ENCODE results near the gene CCDC60.

DNA sequence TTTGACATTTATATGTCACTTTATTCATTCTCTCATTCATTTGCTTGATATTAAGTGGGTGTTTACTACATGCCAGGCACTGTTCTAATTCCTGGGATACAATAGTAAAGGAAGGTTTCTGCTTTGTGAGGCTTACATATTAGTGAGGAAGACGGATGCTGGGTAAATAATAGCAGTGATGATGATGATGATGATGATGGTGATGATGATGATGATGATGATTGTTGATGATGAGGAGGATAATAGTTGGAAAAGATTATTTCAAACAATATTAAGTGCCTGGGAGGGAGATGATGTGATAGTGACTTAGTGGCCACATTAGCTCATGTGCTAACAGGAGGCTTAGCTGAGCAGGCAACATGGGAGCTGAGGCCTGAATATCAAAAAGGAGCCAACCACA lies 239.7 kb downstream of the CCDC60 start:
- TF ChIP-seq YY1 (IDR thresholded peaks at IDR 0.05; ENCODE audit: extremely low read depth, insufficient replicate concordance, low read depth, low read length) (no peak), POLR2A (IDR thresholded peaks at IDR 0.05; ENCODE audit: borderline replicate concordance, extremely low read depth, insufficient read depth, insufficient read length) (no peak), POLR2AphosphoS5 (IDR thresholded peaks at IDR 0.05; ENCODE audit: low read depth, low read length) (no peak), SP1 (IDR thresholded peaks at IDR 0.05; ENCODE audit: low read depth) (no peak), TCF7L2 (IDR thresholded peaks at IDR 0.05; ENCODE audit: borderline replicate concordance, extremely low read depth, insufficient read depth, insufficient read length) (no peak), EZH2phosphoT487 (IDR thresholded peaks at IDR 0.05; ENCODE audit: borderline replicate concordance) (no peak), RAD21 (IDR thresholded peaks at IDR 0.05; ENCODE audit: low read depth) (no peak), ZNF274 (IDR thresholded peaks at IDR 0.05; ENCODE audit: low read depth, low read length) (no peak), CEBPB (IDR thresholded peaks at IDR 0.05; ENCODE audit: low read depth) (no peak), EZH2 (IDR thresholded peaks at IDR 0.05) (no peak), EGR1 (IDR thresholded peaks at IDR 0.05; ENCODE audit: low read depth) (no peak)
- TF ChIP-seq, protein P1, sequence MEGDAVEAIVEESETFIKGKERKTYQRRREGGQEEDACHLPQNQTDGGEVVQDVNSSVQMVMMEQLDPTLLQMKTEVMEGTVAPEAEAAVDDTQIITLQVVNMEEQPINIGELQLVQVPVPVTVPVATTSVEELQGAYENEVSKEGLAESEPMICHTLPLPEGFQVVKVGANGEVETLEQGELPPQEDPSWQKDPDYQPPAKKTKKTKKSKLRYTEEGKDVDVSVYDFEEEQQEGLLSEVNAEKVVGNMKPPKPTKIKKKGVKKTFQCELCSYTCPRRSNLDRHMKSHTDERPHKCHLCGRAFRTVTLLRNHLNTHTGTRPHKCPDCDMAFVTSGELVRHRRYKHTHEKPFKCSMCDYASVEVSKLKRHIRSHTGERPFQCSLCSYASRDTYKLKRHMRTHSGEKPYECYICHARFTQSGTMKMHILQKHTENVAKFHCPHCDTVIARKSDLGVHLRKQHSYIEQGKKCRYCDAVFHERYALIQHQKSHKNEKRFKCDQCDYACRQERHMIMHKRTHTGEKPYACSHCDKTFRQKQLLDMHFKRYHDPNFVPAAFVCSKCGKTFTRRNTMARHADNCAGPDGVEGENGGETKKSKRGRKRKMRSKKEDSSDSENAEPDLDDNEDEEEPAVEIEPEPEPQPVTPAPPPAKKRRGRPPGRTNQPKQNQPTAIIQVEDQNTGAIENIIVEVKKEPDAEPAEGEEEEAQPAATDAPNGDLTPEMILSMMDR (IDR thresholded peaks at IDR 0.05 in 2 of 3, conservative IDR thresholded peaks at IDR 0.05 in 1 of 3; ENCODE audit: borderline replicate concordance in 1 of 3, insufficient read depth in 1 of 3, low read depth in 2 of 3, low read length in 2 of 3): no peak
- TF ChIP-seq, protein P2, sequence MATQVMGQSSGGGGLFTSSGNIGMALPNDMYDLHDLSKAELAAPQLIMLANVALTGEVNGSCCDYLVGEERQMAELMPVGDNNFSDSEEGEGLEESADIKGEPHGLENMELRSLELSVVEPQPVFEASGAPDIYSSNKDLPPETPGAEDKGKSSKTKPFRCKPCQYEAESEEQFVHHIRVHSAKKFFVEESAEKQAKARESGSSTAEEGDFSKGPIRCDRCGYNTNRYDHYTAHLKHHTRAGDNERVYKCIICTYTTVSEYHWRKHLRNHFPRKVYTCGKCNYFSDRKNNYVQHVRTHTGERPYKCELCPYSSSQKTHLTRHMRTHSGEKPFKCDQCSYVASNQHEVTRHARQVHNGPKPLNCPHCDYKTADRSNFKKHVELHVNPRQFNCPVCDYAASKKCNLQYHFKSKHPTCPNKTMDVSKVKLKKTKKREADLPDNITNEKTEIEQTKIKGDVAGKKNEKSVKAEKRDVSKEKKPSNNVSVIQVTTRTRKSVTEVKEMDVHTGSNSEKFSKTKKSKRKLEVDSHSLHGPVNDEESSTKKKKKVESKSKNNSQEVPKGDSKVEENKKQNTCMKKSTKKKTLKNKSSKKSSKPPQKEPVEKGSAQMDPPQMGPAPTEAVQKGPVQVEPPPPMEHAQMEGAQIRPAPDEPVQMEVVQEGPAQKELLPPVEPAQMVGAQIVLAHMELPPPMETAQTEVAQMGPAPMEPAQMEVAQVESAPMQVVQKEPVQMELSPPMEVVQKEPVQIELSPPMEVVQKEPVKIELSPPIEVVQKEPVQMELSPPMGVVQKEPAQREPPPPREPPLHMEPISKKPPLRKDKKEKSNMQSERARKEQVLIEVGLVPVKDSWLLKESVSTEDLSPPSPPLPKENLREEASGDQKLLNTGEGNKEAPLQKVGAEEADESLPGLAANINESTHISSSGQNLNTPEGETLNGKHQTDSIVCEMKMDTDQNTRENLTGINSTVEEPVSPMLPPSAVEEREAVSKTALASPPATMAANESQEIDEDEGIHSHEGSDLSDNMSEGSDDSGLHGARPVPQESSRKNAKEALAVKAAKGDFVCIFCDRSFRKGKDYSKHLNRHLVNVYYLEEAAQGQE (IDR thresholded peaks at IDR 0.05; ENCODE audit: low read depth): no peak
- TF ChIP-seq, protein P3, sequence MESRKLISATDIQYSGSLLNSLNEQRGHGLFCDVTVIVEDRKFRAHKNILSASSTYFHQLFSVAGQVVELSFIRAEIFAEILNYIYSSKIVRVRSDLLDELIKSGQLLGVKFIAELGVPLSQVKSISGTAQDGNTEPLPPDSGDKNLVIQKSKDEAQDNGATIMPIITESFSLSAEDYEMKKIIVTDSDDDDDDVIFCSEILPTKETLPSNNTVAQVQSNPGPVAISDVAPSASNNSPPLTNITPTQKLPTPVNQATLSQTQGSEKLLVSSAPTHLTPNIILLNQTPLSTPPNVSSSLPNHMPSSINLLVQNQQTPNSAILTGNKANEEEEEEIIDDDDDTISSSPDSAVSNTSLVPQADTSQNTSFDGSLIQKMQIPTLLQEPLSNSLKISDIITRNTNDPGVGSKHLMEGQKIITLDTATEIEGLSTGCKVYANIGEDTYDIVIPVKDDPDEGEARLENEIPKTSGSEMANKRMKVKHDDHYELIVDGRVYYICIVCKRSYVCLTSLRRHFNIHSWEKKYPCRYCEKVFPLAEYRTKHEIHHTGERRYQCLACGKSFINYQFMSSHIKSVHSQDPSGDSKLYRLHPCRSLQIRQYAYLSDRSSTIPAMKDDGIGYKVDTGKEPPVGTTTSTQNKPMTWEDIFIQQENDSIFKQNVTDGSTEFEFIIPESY (IDR thresholded peaks at IDR 0.05; ENCODE audit: extremely low read depth, insufficient replicate concordance, low read length): no peak

Measured in HCT116 (cell line).